ENCODE data around the gene FBXO4.

DNA sequence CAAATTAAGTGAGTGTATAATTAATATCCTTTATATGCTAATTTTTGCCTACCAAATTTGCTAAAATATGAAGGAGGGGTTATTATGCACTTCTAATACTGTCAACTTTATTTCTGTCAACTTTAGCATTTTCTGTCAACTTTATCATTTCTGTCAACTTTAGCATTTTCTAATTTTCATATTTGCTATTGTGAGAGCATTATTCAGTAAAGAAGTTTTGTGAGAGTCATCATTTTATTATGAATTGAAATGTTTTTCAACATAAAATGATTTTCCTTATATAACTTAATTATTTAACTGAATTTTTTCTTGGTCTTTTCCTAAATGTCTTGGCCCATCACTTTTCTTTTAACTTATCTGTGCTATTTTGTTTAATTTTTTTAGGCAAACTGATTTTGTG is 58.2 kb downstream of the FBXO4 start:
- TF ChIP-seq, protein P1, sequence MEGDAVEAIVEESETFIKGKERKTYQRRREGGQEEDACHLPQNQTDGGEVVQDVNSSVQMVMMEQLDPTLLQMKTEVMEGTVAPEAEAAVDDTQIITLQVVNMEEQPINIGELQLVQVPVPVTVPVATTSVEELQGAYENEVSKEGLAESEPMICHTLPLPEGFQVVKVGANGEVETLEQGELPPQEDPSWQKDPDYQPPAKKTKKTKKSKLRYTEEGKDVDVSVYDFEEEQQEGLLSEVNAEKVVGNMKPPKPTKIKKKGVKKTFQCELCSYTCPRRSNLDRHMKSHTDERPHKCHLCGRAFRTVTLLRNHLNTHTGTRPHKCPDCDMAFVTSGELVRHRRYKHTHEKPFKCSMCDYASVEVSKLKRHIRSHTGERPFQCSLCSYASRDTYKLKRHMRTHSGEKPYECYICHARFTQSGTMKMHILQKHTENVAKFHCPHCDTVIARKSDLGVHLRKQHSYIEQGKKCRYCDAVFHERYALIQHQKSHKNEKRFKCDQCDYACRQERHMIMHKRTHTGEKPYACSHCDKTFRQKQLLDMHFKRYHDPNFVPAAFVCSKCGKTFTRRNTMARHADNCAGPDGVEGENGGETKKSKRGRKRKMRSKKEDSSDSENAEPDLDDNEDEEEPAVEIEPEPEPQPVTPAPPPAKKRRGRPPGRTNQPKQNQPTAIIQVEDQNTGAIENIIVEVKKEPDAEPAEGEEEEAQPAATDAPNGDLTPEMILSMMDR (conservative IDR thresholded peaks at IDR 0.05): no peak
- TF ChIP-seq EZH2 (IDR thresholded peaks at IDR 0.05; ENCODE audit: low read depth): no peak
